Measurements from ENCODE around the gene AARSD1. TPM values are rescaled to one million over a fixed set of nuclear protein-coding genes. Genes with fewer than 3 reads are reported as not detected.

The AARSD1 gene
- total and polyA plus RNA-seq, 7 donors: 29.7 to 68.1 (median 54.6) TPM

- Histone ChIP-seq H3K9me3 (no peaks in the 10 kb centered on the region), H3K4me3 (no peak overlapping the region), H3K36me3 (ENCODE audit: insufficient read depth in 1 of 2, low read depth in 1 of 2) (peaks cover 11 to 74% of the 10 kb centered on the region in 2 donors), H3K27ac (no peak overlapping the region), H3K27me3 (ENCODE audit: insufficient read depth in 3 of 3, low read length in 2 of 3) (no peaks in the 10 kb centered on the region), H3K4me1 (no peaks in the 10 kb centered on the region)
- intact Hi-C loops (cut with DNase I): no loop called here
- ATAC-seq (peak in 2 of 4 donors; percentile 29 to 35), DNase-seq (no peak)
- WGBS, 3 donors: 86 to 92% (median 90%) methylated on average over 13 of the region's 13 CpGs
- TF ChIP-seq, protein P1, sequence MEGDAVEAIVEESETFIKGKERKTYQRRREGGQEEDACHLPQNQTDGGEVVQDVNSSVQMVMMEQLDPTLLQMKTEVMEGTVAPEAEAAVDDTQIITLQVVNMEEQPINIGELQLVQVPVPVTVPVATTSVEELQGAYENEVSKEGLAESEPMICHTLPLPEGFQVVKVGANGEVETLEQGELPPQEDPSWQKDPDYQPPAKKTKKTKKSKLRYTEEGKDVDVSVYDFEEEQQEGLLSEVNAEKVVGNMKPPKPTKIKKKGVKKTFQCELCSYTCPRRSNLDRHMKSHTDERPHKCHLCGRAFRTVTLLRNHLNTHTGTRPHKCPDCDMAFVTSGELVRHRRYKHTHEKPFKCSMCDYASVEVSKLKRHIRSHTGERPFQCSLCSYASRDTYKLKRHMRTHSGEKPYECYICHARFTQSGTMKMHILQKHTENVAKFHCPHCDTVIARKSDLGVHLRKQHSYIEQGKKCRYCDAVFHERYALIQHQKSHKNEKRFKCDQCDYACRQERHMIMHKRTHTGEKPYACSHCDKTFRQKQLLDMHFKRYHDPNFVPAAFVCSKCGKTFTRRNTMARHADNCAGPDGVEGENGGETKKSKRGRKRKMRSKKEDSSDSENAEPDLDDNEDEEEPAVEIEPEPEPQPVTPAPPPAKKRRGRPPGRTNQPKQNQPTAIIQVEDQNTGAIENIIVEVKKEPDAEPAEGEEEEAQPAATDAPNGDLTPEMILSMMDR (IDR thresholded peaks at IDR 0.05): no peak
Measured at GRCh38 chr17:42950044-42950783, 14.0 kb downstream of the AARSD1 start.

- DNase-seq (no peak), ATAC-seq (no peak)
- H3K4me3 ChIP-seq: no peak overlapping the region
- peaks cover 9 to 40% of the 10 kb centered on the region in 2 donors for H3K36me3 ChIP-seq (ENCODE audit: insufficient read depth in 1 of 2, low read depth in 1 of 2)
- intact Hi-C loops (cut with DNase I): no loop called here
- WGBS, 3 donors: 83 to 100% (median 90%) methylated on average over 1 of the region's 1 CpG
- H3K27me3 ChIP-seq (ENCODE audit: insufficient read depth in 3 of 3, low read length in 2 of 3): no peaks in the 10 kb centered on the region
- H3K9me3 ChIP-seq: no peaks in the 10 kb centered on the region
- TF ChIP-seq, protein P1 (IDR thresholded peaks at IDR 0.05): no peak
- H3K4me1 ChIP-seq: no peaks in the 10 kb centered on the region
- H3K27ac ChIP-seq: no peak overlapping the region
Measured at GRCh38 chr17:42946812-42947211, 17.4 kb downstream of the AARSD1 start.

DNA sequence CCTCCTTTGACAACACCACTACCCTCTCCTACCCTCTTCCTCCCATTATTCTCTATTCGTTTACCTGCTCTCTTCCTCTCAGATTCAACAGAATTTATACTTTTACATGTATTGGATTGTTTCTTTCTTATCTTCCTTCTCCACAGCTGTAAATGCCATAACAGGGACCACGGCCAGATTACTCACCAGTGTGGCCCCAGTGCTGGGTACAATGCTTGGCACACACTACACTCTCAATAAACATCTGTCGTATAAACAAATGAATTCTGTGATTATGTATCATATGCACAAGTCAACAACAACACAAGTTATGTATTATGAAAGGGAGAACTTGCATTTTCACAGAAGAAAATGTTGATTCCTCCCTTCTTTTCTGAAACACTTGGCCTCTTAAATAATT is 20.0 kb downstream of the AARSD1 start:
- no peaks in the 10 kb centered on the region for H3K4me1 ChIP-seq
- TF ChIP-seq, protein P1 (IDR thresholded peaks at IDR 0.05): no peak
- no peak overlapping the region for H3K4me3 ChIP-seq
- peaks cover 3 to 14% of the 10 kb centered on the region in 2 donors for H3K36me3 ChIP-seq (ENCODE audit: insufficient read depth in 1 of 2, low read depth in 1 of 2)
- WGBS, 3 donors: 45 to 48% (median 46%) methylated on average over 3 of the region's 3 CpGs
- ATAC-seq: no peak
- H3K27ac ChIP-seq: no peak overlapping the region
- intact Hi-C loops (cut with DNase I): no loop called here
- no peaks in the 10 kb centered on the region for H3K27me3 ChIP-seq (ENCODE audit: insufficient read depth in 3 of 3, low read length in 2 of 3)
- H3K9me3 ChIP-seq: no peaks in the 10 kb centered on the region
- no peak for DNase-seq

DNA sequence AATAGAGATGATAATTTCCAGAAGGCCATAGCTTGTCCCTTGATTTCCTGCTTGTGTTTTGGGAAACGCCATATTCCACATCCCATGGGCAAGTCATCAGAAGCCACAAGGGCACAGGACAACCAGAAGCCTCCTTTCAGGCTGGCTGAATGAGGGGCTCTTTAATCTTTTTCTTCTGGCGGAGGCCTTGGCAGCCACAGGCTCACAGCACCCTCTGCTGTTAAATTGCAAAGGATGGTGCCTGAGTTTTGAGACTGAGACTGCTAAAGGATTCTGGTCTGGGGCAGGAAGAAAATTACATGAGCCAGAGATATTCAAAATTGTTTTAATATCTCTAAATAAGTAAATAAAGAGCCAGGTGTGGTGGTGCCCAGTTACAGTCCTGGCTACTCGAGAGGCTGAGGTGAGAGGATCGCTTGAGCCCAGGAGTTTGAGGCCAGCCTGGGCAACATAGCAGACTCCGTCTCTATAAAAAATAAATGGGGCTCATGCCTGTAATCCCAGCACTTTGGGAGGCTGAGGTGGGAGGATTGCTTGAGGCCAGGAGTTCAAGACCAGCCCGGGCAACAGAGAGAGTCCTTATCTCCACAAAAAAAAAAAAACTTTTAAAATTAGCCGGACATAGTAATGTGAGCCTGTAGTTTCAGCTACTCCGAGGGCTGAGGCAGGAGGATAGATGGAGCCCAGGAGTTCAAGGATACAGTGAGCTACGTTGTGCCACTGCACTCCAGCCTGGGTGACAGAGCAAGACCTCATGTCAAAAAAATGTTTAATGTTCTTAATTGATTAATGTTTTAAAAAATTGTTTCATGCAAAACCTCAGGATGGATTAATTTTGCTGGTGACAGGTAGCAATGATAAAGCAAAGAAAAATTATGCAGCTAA is 26.3 kb downstream of the AARSD1 start:
- TF ChIP-seq, protein P1 (IDR thresholded peaks at IDR 0.05): peak; percentile 65
- H3K27ac ChIP-seq: no peak overlapping the region
- peak in 1 of 2 donors; percentile 17 for DNase-seq
- peak; percentile 57 to 77 (median 68) for ATAC-seq
- H3K9me3 ChIP-seq: no peaks in the 10 kb centered on the region
- no peaks in the 10 kb centered on the region for H3K4me1 ChIP-seq
- intact Hi-C loops (cut with DNase I): loop anchor here in 1 of 2 donors (1.0 to 10.0 kb wide), 2 partner anchors 95 to 213 kb away; no protein-coding TSS in a partner anchor
- H3K27me3 ChIP-seq (ENCODE audit: insufficient read depth in 3 of 3, low read length in 2 of 3): no peaks in the 10 kb centered on the region
- H3K36me3 ChIP-seq (ENCODE audit: insufficient read depth in 1 of 2, low read depth in 1 of 2): no peaks in the 10 kb centered on the region
- H3K4me3 ChIP-seq: no peak overlapping the region
- WGBS, 3 donors: 32 to 41% (median 34%) methylated on average over 9 of the region's 9 CpGs
